A673 (cell line): ENCODE measurements around the gene RASA2. TPM values are rescaled to one million over a fixed set of nuclear protein-coding genes. Genes with fewer than 3 reads are reported as not detected.
A peak's percentile ranks its signal among the peaks of the same experiment; 100 is the strongest.

Experiments used
- BruUV-seq: library from RNA; stranded (reverse); fragments of 400-500 nt; replicated peaks from 2 replicates; lab custom pipeline; 2021; lab: Mats Ljungman, UMichigan
- CTCF ChIA-PET: fragments of 300-600 bp; sonication (Branson Sonifier 250); formaldehyde crosslinking; loops from one replicate; lab custom pipeline; 2022; ENCODE audit warnings: antibody characterized with exemption; lab: Charles Lee
- POLR2A ChIA-PET: fragments of 300-600 bp; sonication (Branson Sonifier 250); formaldehyde crosslinking; loops from one replicate; lab custom pipeline; 2022; ENCODE audit warnings: antibody characterized with exemption; ENCODE audit not compliant: low non-redundant PET; lab: Charles Lee
- DNase-seq: peaks from one replicate; pipeline ENCODE4 v3.0.0-alpha.2; 2015; ENCODE audit warnings: low spot score
- H3K27ac ChIP-seq: fragments of 200-600 bp; sonication (generic); 2 replicates; pipeline ENCODE4 v1.5.1; 2016; ENCODE audit warnings: mixed run types, low read depth, mild to moderate bottlenecking, mixed read lengths, antibody characterized with exemption, low read length; ENCODE audit not compliant: poor library complexity, severe bottlenecking
- H3K27me3 ChIP-seq: fragments of 200-600 bp; sonication (generic); replicated peaks from 2 replicates; pipeline ENCODE4 v1.6.1; 2017; ENCODE audit warnings: mixed run types, low read depth, mild to moderate bottlenecking, mixed read lengths, antibody characterized with exemption, low read length; ENCODE audit not compliant: insufficient read depth, poor library complexity
- H3K36me3 ChIP-seq: fragments of 200-600 bp; sonication (generic); 2 replicates; pipeline ENCODE4 v1.6.1; 2016; ENCODE audit warnings: mixed run types, mild to moderate bottlenecking, mixed read lengths, antibody characterized with exemption, low read length; ENCODE audit not compliant: insufficient read depth, poor library complexity, severe bottlenecking
- H3K4me1 ChIP-seq: fragments of 200-600 bp; sonication (generic); 2 replicates; pipeline ENCODE4 v1.6.1; 2017; ENCODE audit warnings: mixed run types, mild to moderate bottlenecking, mixed read lengths, antibody characterized with exemption, low read length; ENCODE audit not compliant: insufficient read depth, poor library complexity, severe bottlenecking
- H3K4me3 ChIP-seq: fragments of 200-600 bp; sonication (generic); 2 replicates; pipeline ENCODE4 v1.5.1; 2016; ENCODE audit warnings: low read depth, mixed run types, mild to moderate bottlenecking, mixed read lengths, low read length; ENCODE audit not compliant: poor library complexity, severe bottlenecking
- H3K9me3 ChIP-seq: fragments of 200-600 bp; sonication (generic); 2 replicates; pipeline ENCODE4 v1.6.1; 2016; ENCODE audit warnings: mixed run types, low read depth, mild to moderate bottlenecking, mixed read lengths, antibody characterized with exemption, low read length; ENCODE audit not compliant: poor library complexity, severe bottlenecking
- EZH2 ChIP-seq: fragments of 200-600 bp; sonication (generic); IDR thresholded peaks from 2 replicates; pipeline ENCODE4 v1.6.1; 2017; ENCODE audit warnings: borderline replicate concordance, low read depth, mild to moderate bottlenecking, mixed read lengths, antibody characterized with exemption, low read length; ENCODE audit not compliant: poor library complexity, severe bottlenecking
- intact Hi-C: fragments of 100-400 bp; cut with micrococcal nuclease; formaldehyde crosslinking; loops from one replicate; pipeline ENCODE4 v1.10.0; 2022; ENCODE audit not compliant: unreplicated experiment
- total RNA-seq: library from RNA; stranded (reverse); gene quantifications from 2 replicates; pipeline ENCODE4 v1.2.3, GENCODE V29; 2021
- TF ChIP-seq, protein P1 (sequence below): fragments of 300-800, 200-600 bp; sonication (generic); conservative IDR thresholded peaks from 2 replicates; pipeline ENCODE4 v1.5.1; 2017; ENCODE audit warnings: low read depth, mild to moderate bottlenecking, antibody characterized with exemption, low read length, moderate library complexity, mixed read lengths

Gene RASA2
- total RNA-seq, 1 experiment from 2014 or later: 17.1 TPM

DNA sequence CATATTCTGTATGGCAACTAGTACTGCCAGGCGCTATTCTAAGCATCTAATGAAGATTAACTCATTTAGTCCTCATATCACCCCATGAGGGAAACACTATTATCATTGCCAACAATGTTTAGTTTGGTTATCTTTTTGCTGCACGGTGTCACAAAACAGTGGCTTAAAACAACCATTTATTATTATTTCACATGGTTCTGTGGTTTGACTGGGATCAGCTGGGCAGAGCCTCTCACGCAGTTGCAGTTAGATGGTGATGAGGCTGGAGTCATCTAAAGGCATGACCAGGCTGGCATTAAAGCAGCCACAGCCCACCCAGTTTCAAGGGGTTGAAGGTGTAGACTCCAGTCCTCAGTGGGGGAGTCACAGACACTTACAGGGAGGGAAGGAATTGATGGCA lies 32.8 kb upstream of the RASA2 start:
- ChIA-PET CTCF (interaction anchor here (0.7 to 1.7 kb wide), 3 partner anchors 93 to 151 kb away, joined by 3 to 11 read pairs (median 7); no protein-coding TSS in a partner anchor), POLR2A (interaction anchor here (0.6 kb wide), 1 partner anchor 12 kb away, joined by 7 read pairs; no protein-coding TSS in a partner anchor)
- no peak for DNase-seq
- no peaks in the 10 kb centered on the region for H3K4me1 ChIP-seq
- no peaks in the 10 kb centered on the region for H3K36me3 ChIP-seq
- no TSS peak for BruUV-seq
- H3K27ac ChIP-seq: no peak overlapping the region
- no peaks in the 10 kb centered on the region for H3K27me3 ChIP-seq
- no peaks in the 10 kb centered on the region for H3K9me3 ChIP-seq
- intact Hi-C loops: no loop called here
- H3K4me3 ChIP-seq: no peak overlapping the region
- TF ChIP-seq, protein P1, sequence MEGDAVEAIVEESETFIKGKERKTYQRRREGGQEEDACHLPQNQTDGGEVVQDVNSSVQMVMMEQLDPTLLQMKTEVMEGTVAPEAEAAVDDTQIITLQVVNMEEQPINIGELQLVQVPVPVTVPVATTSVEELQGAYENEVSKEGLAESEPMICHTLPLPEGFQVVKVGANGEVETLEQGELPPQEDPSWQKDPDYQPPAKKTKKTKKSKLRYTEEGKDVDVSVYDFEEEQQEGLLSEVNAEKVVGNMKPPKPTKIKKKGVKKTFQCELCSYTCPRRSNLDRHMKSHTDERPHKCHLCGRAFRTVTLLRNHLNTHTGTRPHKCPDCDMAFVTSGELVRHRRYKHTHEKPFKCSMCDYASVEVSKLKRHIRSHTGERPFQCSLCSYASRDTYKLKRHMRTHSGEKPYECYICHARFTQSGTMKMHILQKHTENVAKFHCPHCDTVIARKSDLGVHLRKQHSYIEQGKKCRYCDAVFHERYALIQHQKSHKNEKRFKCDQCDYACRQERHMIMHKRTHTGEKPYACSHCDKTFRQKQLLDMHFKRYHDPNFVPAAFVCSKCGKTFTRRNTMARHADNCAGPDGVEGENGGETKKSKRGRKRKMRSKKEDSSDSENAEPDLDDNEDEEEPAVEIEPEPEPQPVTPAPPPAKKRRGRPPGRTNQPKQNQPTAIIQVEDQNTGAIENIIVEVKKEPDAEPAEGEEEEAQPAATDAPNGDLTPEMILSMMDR: no peak
- TF ChIP-seq EZH2: no peak

DNA sequence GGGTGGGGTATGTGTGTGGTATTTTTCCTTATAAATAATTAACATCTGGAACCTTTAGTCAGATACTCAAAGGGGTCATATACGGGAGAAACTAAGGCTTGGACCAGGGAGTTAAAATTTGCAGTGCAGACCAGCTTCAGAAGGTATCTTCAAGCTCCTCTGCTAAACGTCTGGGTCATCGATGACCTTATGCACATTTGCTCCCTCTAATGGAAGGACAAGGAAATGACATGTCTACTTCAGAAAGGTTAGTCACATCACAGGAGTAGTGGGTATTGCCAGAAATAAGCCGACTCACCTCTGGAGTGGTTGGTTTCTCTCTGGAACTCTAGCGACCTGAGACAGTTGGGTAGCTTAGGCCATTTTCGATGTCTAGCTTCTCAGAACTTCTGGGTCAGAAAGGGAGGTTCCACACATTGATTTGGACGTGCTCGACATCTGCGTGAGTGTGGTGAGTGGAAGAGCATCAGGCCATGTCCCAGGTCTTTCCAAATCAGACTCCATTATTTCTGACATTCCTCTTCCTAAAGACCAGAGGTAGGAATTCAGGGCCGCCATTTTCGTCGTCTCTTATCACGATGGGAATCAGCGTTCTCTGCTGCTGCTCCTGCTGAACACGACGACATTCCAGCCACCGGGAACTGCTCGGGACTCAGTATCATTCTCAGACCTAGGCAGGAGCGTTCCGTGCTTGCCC lies 31.8 kb upstream of the RASA2 start:
- peak; percentile 79 for DNase-seq
- H3K36me3 ChIP-seq: no peaks in the 10 kb centered on the region
- intact Hi-C loops: loop anchor here (1.0 kb wide), 1 partner anchor 94 kb away; no protein-coding TSS in a partner anchor
- H3K4me1 ChIP-seq: no peaks in the 10 kb centered on the region
- POLR2A ChIA-PET: no interaction called here
- BruUV-seq: no TSS peak
- no peaks in the 10 kb centered on the region for H3K9me3 ChIP-seq
- no peaks in the 10 kb centered on the region for H3K27me3 ChIP-seq
- no peak overlapping the region for H3K4me3 ChIP-seq
- H3K27ac ChIP-seq: no peak overlapping the region
- no peak for TF ChIP-seq EZH2
- TF ChIP-seq, protein P1: peak; percentile 66
- CTCF ChIA-PET: interaction anchor here (0.5 to 1.7 kb wide), 9 partner anchors 10 to 484 kb away, joined by 3 to 14 read pairs (median 6); no protein-coding TSS in a partner anchor

DNA sequence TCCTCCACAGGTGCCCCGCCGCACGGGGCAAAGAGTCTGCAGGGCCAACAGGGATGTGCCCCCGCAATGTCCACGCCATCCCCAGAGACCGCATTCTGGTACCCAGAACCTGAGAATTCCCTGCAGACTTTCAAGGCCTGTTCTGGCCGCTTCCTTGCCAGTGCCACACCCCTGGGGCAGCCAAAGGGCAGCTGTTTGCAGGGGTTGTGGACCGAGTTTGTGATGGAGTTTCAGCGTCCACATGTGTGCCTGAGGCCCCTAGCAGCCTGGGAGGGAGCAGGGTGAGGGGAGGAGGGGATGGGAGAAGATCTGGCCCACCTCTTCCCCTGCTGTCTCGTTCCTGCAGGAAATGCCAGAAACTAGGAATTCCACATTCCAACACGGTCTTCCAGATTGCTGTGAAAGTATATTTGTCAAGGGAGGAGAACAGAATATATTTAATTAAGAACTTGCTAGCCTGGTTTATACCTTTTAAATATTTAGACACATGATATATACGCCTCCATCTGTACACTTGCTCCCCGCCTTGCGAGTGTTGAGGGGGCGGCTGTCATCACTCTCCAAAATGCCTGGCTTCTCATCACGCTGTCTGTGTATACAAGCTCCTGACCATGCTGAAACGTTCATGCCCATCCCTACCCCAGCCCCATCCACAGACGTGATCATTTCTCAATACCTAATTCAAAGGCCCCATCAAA lies 31.1 kb upstream of the RASA2 start:
- Histone ChIP-seq H3K9me3 (no peaks in the 10 kb centered on the region), H3K36me3 (no peaks in the 10 kb centered on the region), H3K4me3 (no peak overlapping the region), H3K27ac (no peak overlapping the region), H3K27me3 (no peaks in the 10 kb centered on the region), H3K4me1 (no peaks in the 10 kb centered on the region)
- TF ChIP-seq EZH2: no peak
- TF ChIP-seq, protein P1: no peak
- DNase-seq: no peak
- intact Hi-C loops: loop anchor here (1.0 kb wide), 1 partner anchor 94 kb away; no protein-coding TSS in a partner anchor
- no TSS peak for BruUV-seq
- POLR2A ChIA-PET: no interaction called here
- CTCF ChIA-PET: no interaction called here
